Loucy (cell line): ENCODE results near the gene MAPK7.

Experiments used
- H2AFZ ChIP-seq: fragments of 200-600 bp; sonication (generic); 2 replicates; pipeline ENCODE4 v1.6.0; 2016; ENCODE audit warnings: antibody characterized with exemption, mild to moderate bottlenecking, low read length, moderate library complexity
- H3F3A ChIP-seq: fragments of 200-600 bp; 2 replicates; pipeline ENCODE4 v1.6.0; 2016; ENCODE audit warnings: antibody characterized with exemption, low read depth, mild to moderate bottlenecking
- H3K27me3 ChIP-seq: fragments of 200-600 bp; sonication (generic); 2 replicates; pipeline ENCODE4 v1.6.1; 2014; ENCODE audit warnings: low read length, mild to moderate bottlenecking; ENCODE audit not compliant: insufficient read depth, poor library complexity, severe bottlenecking
- H3K36me3 ChIP-seq: fragments of 200-600 bp; sonication (generic); 2 replicates; pipeline ENCODE4 v1.6.1; 2016; ENCODE audit warnings: low read length; ENCODE audit not compliant: insufficient read depth
- H3K4me1 ChIP-seq: fragments of 200-600 bp; sonication (generic); 2 replicates; pipeline ENCODE4 v1.5.1; 2014; ENCODE audit warnings: low read length, mild to moderate bottlenecking; ENCODE audit not compliant: insufficient read depth, poor library complexity, severe bottlenecking
- H3K4me2 ChIP-seq: fragments of 200-600 bp; sonication (generic); 2 replicates; pipeline ENCODE4 v1.6.0; 2014; ENCODE audit warnings: antibody characterized with exemption, low read length, low read depth, mild to moderate bottlenecking; ENCODE audit not compliant: poor library complexity, severe bottlenecking
- H3K4me3 ChIP-seq: fragments of 200-600 bp; sonication (generic); 2 replicates; pipeline ENCODE4 v1.5.1; 2014; ENCODE audit warnings: low read length, mild to moderate bottlenecking, mixed read lengths; ENCODE audit not compliant: poor library complexity, severe bottlenecking
- H3K79me2 ChIP-seq: fragments of 200-600 bp; sonication (generic); 2 replicates; pipeline ENCODE4 v1.6.1; 2014; ENCODE audit warnings: low read length; ENCODE audit not compliant: insufficient read depth
- H3K9ac ChIP-seq: fragments of 200-600 bp; sonication (generic); 2 replicates; pipeline ENCODE4 v1.6.0; 2014; ENCODE audit warnings: mild to moderate bottlenecking, low read depth, low read length, moderate library complexity; ENCODE audit not compliant: poor library complexity, severe bottlenecking
- H3K9me2 ChIP-seq: fragments of 200-600 bp; sonication (generic); replicated peaks from 2 replicates; pipeline ENCODE4 v1.6.1; 2016; ENCODE audit warnings: low read depth, low read length, mixed read lengths
- H3K9me3 ChIP-seq: fragments of 200-600 bp; sonication (generic); 2 replicates; pipeline ENCODE4 v1.6.1; 2014; ENCODE audit warnings: mild to moderate bottlenecking, antibody characterized with exemption, low read length, low read depth; ENCODE audit not compliant: insufficient read depth
- H4K20me1 ChIP-seq: fragments of 200-600 bp; sonication (generic); 2 replicates; pipeline ENCODE4 v1.6.0; 2014; ENCODE audit warnings: antibody characterized with exemption, low read length, mild to moderate bottlenecking; ENCODE audit not compliant: insufficient read depth, poor library complexity, severe bottlenecking
- EZH2phosphoT487 ChIP-seq: fragments of 200-600 bp; IDR thresholded peaks from 2 replicates; pipeline ENCODE4 v1.6.1; 2018; ENCODE audit warnings: antibody characterized with exemption, mild to moderate bottlenecking, moderate library complexity, borderline replicate concordance
- TF ChIP-seq, protein P1 (sequence below): fragments of 200-600 bp; sonication (generic); conservative IDR thresholded peaks from 2 replicates; pipeline ENCODE4 v1.5.1; 2014; ENCODE audit warnings: mild to moderate bottlenecking, antibody characterized with exemption, low read length

MAPK7 gene

DNA sequence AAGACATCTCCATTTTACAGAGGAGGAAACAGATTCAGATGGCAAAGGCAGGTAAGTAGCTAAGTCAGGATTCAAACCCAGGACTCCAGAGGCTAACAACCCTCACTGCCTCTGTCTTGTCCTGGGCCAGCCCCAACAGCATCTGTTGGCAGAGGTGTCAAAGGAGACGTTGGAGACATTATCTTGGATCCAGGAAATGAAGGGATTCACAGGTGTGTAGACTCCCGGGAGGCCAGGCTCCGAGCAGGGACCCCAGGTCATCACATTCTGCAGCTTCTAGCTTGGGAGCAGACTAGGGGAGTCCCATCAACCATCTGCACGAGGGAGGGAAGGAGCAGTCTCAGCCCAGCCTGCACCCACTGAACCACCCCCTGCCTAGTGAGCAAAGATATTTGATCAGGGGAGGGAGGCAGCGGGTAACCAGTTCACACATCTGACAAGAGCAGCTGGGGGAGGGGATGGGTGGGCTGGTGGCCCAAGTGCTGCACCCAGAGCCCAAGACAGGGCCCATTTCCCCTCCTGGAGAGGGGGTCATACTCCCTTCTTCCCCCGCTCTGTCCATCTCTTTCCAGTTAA lies 14.8 kb upstream of the MAPK7 start:
- Histone ChIP-seq H3K9me2 (no peaks in the 10 kb centered on the region), H3K9ac (no peak overlapping the region), H2AFZ (peak overlapping the region; percentile 92), H3K4me3 (no peak overlapping the region), H3K4me2 (peak overlapping the region; percentile 72), H3K9me3 (no peaks in the 10 kb centered on the region), H3F3A (no peaks in the 10 kb centered on the region), H3K79me2 (no peaks in the 10 kb centered on the region), H3K27me3 (no peaks in the 10 kb centered on the region), H4K20me1 (no peaks in the 10 kb centered on the region), H3K4me1 (no peaks in the 10 kb centered on the region), H3K36me3 (no peaks in the 10 kb centered on the region)
- no peak for TF ChIP-seq EZH2phosphoT487
- TF ChIP-seq, protein P1, sequence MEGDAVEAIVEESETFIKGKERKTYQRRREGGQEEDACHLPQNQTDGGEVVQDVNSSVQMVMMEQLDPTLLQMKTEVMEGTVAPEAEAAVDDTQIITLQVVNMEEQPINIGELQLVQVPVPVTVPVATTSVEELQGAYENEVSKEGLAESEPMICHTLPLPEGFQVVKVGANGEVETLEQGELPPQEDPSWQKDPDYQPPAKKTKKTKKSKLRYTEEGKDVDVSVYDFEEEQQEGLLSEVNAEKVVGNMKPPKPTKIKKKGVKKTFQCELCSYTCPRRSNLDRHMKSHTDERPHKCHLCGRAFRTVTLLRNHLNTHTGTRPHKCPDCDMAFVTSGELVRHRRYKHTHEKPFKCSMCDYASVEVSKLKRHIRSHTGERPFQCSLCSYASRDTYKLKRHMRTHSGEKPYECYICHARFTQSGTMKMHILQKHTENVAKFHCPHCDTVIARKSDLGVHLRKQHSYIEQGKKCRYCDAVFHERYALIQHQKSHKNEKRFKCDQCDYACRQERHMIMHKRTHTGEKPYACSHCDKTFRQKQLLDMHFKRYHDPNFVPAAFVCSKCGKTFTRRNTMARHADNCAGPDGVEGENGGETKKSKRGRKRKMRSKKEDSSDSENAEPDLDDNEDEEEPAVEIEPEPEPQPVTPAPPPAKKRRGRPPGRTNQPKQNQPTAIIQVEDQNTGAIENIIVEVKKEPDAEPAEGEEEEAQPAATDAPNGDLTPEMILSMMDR: no peak

GRCh38 chr17:19364699-19365498 lies 13.4 kb upstream of the MAPK7 start:
- no peak for TF ChIP-seq EZH2phosphoT487
- TF ChIP-seq, protein P1: no peak
- Histone ChIP-seq H3K9ac (no peak overlapping the region), H4K20me1 (no peaks in the 10 kb centered on the region), H3K9me3 (no peaks in the 10 kb centered on the region), H3K4me3 (no peak overlapping the region), H3F3A (no peaks in the 10 kb centered on the region), H3K9me2 (no peaks in the 10 kb centered on the region), H3K79me2 (no peaks in the 10 kb centered on the region), H3K36me3 (no peaks in the 10 kb centered on the region), H3K27me3 (no peaks in the 10 kb centered on the region), H3K4me2 (no peak overlapping the region), H2AFZ (no peak overlapping the region), H3K4me1 (peaks cover 5% of the 10 kb centered on the region)

DNA sequence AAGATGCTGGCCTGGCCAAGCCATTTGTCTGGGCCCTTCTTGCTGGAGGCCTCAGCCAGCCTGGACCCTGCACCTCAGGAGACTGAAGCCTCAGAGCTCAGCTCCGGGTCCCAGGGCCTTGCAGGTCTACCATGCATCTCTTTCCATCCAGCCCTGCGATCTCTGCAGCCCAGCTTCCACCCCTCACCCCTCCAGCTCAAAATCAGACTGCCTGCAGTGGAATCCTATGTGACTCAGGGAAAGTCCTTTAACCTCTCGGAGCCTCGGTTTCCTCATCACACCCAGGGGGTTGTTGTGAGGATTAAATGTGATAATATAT lies 12.8 kb upstream of the MAPK7 start:
- Histone ChIP-seq H3K36me3 (no peaks in the 10 kb centered on the region), H3F3A (no peaks in the 10 kb centered on the region), H3K9me2 (no peaks in the 10 kb centered on the region), H4K20me1 (no peaks in the 10 kb centered on the region), H3K9ac (no peak overlapping the region), H3K4me3 (no peak overlapping the region), H3K27me3 (no peaks in the 10 kb centered on the region), H2AFZ (no peak overlapping the region), H3K4me1 (peaks cover 11% of the 10 kb centered on the region), H3K9me3 (no peaks in the 10 kb centered on the region), H3K79me2 (no peaks in the 10 kb centered on the region), H3K4me2 (no peak overlapping the region)
- TF ChIP-seq EZH2phosphoT487: no peak
- TF ChIP-seq, protein P1: no peak
